Esophagus squamous epithelium (tissue), 5 donors: ENCODE data around the gene IDS. TPM values are rescaled to one million over a fixed set of nuclear protein-coding genes. Genes with fewer than 3 reads are reported as not detected.
"Not testable (repeated sequence)": the region's sequence is repeated elsewhere in the genome, so short reads cannot be mapped to it uniquely, and the experiment has no call there.

Experiments used
- DNase-seq: peaks from one replicate; lab custom pipeline; 2025; lab: John Stamatoyannopoulos, UW
- H3K27ac ChIP-seq, 4 donors: fragments of 200-600 bp; sonication (generic); one replicate each; pipeline ENCODE4 v1.5.1; 2016 to 2019; ENCODE audit warnings: mild to moderate bottlenecking in 1 of 4
- H3K27me3 ChIP-seq, 4 donors: fragments of 200-600 bp; sonication (generic); 1 replicate in 3 of 4; 2 replicates in 1 of 4; pipeline versions ENCODE4 v1.5.1 to v1.6.0; 2017 to 2021; ENCODE audit warnings: antibody characterized with exemption in 1 of 4
- H3K36me3 ChIP-seq, 3 donors: fragments of 200-600 bp; sonication (generic); one replicate each; pipeline ENCODE4 v1.5.1; 2016 to 2019
- H3K4me1 ChIP-seq, 3 donors: fragments of 200-600 bp; sonication (generic); one replicate each; pipeline ENCODE4 v1.5.1; 2017 to 2019
- H3K4me3 ChIP-seq, 4 donors: fragments of 200-600 bp; sonication (generic); 1 replicate in 3 of 4; 2 replicates in 1 of 4; pipeline ENCODE4 v1.5.1; 2016 to 2019; ENCODE audit warnings: mild to moderate bottlenecking in 2 of 4, moderate library complexity in 1 of 4
- H3K9me3 ChIP-seq, 3 donors: fragments of 200-600 bp; sonication (generic); one replicate each; pipeline ENCODE4 v1.5.1; 2016 to 2019
- CTCF ChIP-seq, 6 experiments: fragments of 450-650 bp in 4 of 6; fragments of 200-600 bp in 2 of 6; sonication (generic) in 2 of 6; IDR thresholded peaks; one replicate each; pipeline ENCODE4 v1.5.1; 2016 to 2019; ENCODE audit warnings: antibody characterized with exemption in 6 of 6, mild to moderate bottlenecking in 4 of 6, moderate library complexity in 4 of 6
- POLR2A ChIP-seq, 4 donors: fragments of 450-650 bp; IDR thresholded peaks; one replicate each; pipeline ENCODE4 v1.6.1; 2017; ENCODE audit warnings: antibody characterized with exemption in 4 of 4, mild to moderate bottlenecking in 4 of 4, moderate library complexity in 3 of 4
- WGBS, 2 donors: methylation state at CpG; one replicate each; pipeline ENCODE4 v1.1.5; 2018; 5-methylcytosine and 5-hydroxymethylcytosine counted together
- intact Hi-C: fragments of 100-400 bp; cut with DNase I; formaldehyde crosslinking; loops from one replicate; pipeline ENCODE4 v1.15.0; 2022
- total RNA-seq, 4 donors: library from RNA; depleted of rRNA; stranded (reverse); fragments of >200 nt; gene quantifications; one replicate each; pipeline ENCODE4 v1.1.0, GENCODE V29; 2016
- donor health status: DM: yes; HTN: yes; CAD: no.

Gene IDS
- total RNA-seq, 4 donors from 2014 or later, result 24.8 to 46.0 (median 30.4) TPM

- Histone ChIP-seq H3K36me3 (peaks cover 0 to 14% (median 0%) of the 10 kb centered on the region in 3 donors), H3K9me3 (no peaks in the 10 kb centered on the region), H3K4me3 (no peak overlapping the region), H3K4me1 (peaks cover 0 to 44% (median 0%) of the 10 kb centered on the region in 3 donors), H3K27me3 (no peaks in the 10 kb centered on the region), H3K27ac (no peak overlapping the region)
- DNase-seq, result no peak
- TF ChIP-seq POLR2A (IDR thresholded peaks at IDR 0.05), result no peak
- TF ChIP-seq CTCF (IDR thresholded peaks at IDR 0.05), result no peak
- intact Hi-C loops, result no loop called here
- 84 to 90% methylated on average over 2 of the region's 2 CpGs for WGBS, 2 donors
These were observed 1.2 kb upstream of the IDS start for GRCh38 chrX:149506349-149506748.

- H3K4me3 ChIP-seq, result peak overlapping the region in 3 of 4 donors; percentile 55 to 75 (median 66)
- intact Hi-C loops, result no loop called here
These were observed 565 bp upstream of the IDS start for GRCh38 chrX:149505671-149506070.

GRCh38 chrX:149504226-149504914, 736 bp downstream of the IDS start:
- intact Hi-C loops, result no loop called here
- peaks cover 0 to 26% (median 0%) of the 10 kb centered on the region in 3 donors for H3K4me1 ChIP-seq
- H3K27ac ChIP-seq, result peak overlapping the region; percentile 88 to 93 (median 90)
- peaks cover 0 to 33% (median 0%) of the 10 kb centered on the region in 3 donors for H3K36me3 ChIP-seq
- H3K27me3 ChIP-seq, result no peaks in the 10 kb centered on the region
- no peaks in the 10 kb centered on the region for H3K9me3 ChIP-seq
- WGBS, 2 donors, result 22 to 36% methylated on average over 6 to 7 of the region's 10 CpGs
- peak overlapping the region; percentile 48 to 75 (median 60) for H3K4me3 ChIP-seq
- no peak for DNase-seq
- TF ChIP-seq CTCF (IDR thresholded peaks at IDR 0.05), result peak in 2 of 6 experiments; percentile 18 to 33
- TF ChIP-seq POLR2A (IDR thresholded peaks at IDR 0.05), result no peak

More at GRCh38 chrX:149505671-149506070, 565 bp upstream of the IDS start:
- Histone ChIP-seq H3K36me3 (peaks cover 0 to 20% (median 0%) of the 10 kb centered on the region in 3 donors), H3K9me3 (no peaks in the 10 kb centered on the region), H3K4me1 (peaks cover 0 to 38% (median 0%) of the 10 kb centered on the region in 3 donors), H3K27ac (peak overlapping the region; percentile 88 to 93 (median 90)), H3K27me3 (no peaks in the 10 kb centered on the region)
- 69 to 79% methylated on average over 5 to 9 of the region's 9 CpGs for WGBS, 2 donors
- no peak for DNase-seq
- TF ChIP-seq CTCF (IDR thresholded peaks at IDR 0.05) (no peak), POLR2A (IDR thresholded peaks at IDR 0.05) (no peak)

GRCh38 chrX:149503446-149503845, 1.7 kb downstream of the IDS start:
- DNase-seq, intact Hi-C loops, H3K9me3 ChIP-seq, H3K27me3 ChIP-seq: not testable (repeated sequence)
- 37 to 40% methylated on average over 2 of the region's 10 CpGs for WGBS, 2 donors
- Histone ChIP-seq H3K4me3 (peak overlapping the region in 2 of 4 donors; percentile 66 to 75), H3K4me1 (peaks cover 0 to 26% (median 0%) of the 10 kb centered on the region in 3 donors), H3K36me3 (peaks cover 0 to 43% (median 0%) of the 10 kb centered on the region in 3 donors), H3K27ac (peak overlapping the region in 1 of 4 donors; percentile 7)

- H3K27ac ChIP-seq, H3K4me3 ChIP-seq, intact Hi-C loops, H3K9me3 ChIP-seq, DNase-seq, H3K27me3 ChIP-seq: not testable (repeated sequence)
- peaks cover 0 to 27% (median 0%) of the 10 kb centered on the region in 3 donors for H3K4me1 ChIP-seq
- WGBS, 2 donors, result 66% methylated on average over 4 of the region's 5 CpGs; no CpG with 5 or more reads in 1 of the 2 donors
- H3K36me3 ChIP-seq, result peaks cover 0 to 48% (median 0%) of the 10 kb centered on the region in 3 donors
These were observed 2.2 kb downstream of the IDS start for GRCh38 chrX:149502923-149503322.

GRCh38 chrX:149499766-149500165, 5.3 kb downstream of the IDS start:
- WGBS, 2 donors, result 60 to 76% methylated on average over 2 to 5 of the region's 5 CpGs
- DNase-seq, result no peak
- H3K27ac ChIP-seq, result no peak overlapping the region
- no peaks in the 10 kb centered on the region for H3K9me3 ChIP-seq
- H3K27me3 ChIP-seq, result no peaks in the 10 kb centered on the region
- no peak for TF ChIP-seq CTCF (IDR thresholded peaks at IDR 0.05)
- no peak for TF ChIP-seq POLR2A (IDR thresholded peaks at IDR 0.05)
- peaks cover 0 to 39% (median 0%) of the 10 kb centered on the region in 3 donors for H3K4me1 ChIP-seq
- no peak overlapping the region for H3K4me3 ChIP-seq
- intact Hi-C loops, result no loop called here
- H3K36me3 ChIP-seq, result peaks cover 0 to 77% (median 0%) of the 10 kb centered on the region in 3 donors
